Measurements from ENCODE around the gene EMILIN3.

The EMILIN3 gene

DNA sequence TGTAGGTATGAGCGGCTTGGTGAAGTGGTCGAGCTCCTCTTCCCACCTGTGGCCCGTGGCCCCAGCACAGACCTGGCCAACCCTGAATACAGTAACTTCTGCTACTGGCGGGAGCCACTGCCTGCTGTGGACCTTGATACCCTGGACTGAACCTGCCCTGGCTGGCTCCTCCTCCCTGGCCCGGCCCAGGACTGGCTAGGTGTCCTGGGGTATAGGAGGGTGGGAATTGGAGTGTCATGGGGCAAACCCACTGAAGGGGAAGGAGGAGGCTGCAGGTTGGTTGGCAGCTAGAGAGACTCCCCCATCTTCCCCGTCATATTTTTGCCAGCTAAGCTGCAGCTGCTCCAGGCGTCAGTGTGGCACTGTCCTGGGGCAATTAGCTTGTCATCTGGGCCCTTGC, 7.9 kb downstream of the EMILIN3 start:
- no peak overlapping the region for H3K4me2 ChIP-seq
- TF ChIP-seq, protein P1, sequence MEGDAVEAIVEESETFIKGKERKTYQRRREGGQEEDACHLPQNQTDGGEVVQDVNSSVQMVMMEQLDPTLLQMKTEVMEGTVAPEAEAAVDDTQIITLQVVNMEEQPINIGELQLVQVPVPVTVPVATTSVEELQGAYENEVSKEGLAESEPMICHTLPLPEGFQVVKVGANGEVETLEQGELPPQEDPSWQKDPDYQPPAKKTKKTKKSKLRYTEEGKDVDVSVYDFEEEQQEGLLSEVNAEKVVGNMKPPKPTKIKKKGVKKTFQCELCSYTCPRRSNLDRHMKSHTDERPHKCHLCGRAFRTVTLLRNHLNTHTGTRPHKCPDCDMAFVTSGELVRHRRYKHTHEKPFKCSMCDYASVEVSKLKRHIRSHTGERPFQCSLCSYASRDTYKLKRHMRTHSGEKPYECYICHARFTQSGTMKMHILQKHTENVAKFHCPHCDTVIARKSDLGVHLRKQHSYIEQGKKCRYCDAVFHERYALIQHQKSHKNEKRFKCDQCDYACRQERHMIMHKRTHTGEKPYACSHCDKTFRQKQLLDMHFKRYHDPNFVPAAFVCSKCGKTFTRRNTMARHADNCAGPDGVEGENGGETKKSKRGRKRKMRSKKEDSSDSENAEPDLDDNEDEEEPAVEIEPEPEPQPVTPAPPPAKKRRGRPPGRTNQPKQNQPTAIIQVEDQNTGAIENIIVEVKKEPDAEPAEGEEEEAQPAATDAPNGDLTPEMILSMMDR (conservative IDR thresholded peaks at IDR 0.05; ENCODE audit: low read depth, low read length) = no peak

DNA sequence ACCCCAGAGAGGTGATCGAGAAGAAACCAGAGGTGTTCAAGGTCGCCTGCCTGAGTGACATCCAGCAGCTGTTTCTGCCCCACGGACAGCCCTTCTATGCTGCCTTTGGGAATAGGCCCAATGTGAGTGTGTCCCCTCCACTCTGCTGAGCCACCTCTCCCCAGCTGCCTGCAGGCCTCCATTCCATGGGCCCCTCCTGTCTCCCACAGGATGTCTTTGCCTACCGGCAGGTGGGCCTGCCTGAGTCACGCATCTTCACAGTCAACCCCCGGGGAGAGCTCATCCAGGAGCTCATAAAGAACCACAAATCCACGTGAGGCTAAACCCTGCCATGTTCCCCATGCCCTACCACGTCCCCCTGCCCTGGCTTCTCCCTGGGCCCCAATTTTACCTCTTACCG, 8.4 kb downstream of the EMILIN3 start:
- Histone ChIP-seq H3K36me3 (ENCODE audit: insufficient read depth) (no peaks in the 10 kb centered on the region), H3K79me2 (ENCODE audit: insufficient read depth, low read depth) (no peaks in the 10 kb centered on the region), H3K4me3 (IDR thresholded peaks at IDR 0.05; ENCODE audit: insufficient read depth, low read depth, low read length) (no peak overlapping the region), H3K27me3 (ENCODE audit: insufficient read depth, low read depth) (no peaks in the 10 kb centered on the region), H3K4me2 (no peak overlapping the region), H3K4me1 (ENCODE audit: low read depth, poor library complexity, severe bottlenecking) (no peaks in the 10 kb centered on the region), H4K20me1 (ENCODE audit: insufficient read depth) (no peaks in the 10 kb centered on the region), H2AFZ (ENCODE audit: low read depth) (no peak overlapping the region), H3K27ac (no peak overlapping the region), H3K9ac (no peak overlapping the region)
- TF ChIP-seq, protein P1 (conservative IDR thresholded peaks at IDR 0.05; ENCODE audit: low read depth, low read length) = no peak

More for the DNA sequence above, 7.9 kb downstream of the EMILIN3 start:
- H3K79me2 ChIP-seq (ENCODE audit: insufficient read depth, low read depth) = no peaks in the 10 kb centered on the region
- no peaks in the 10 kb centered on the region for H3K27me3 ChIP-seq (ENCODE audit: insufficient read depth, low read depth)
- H3K27ac ChIP-seq = no peak overlapping the region
- no peak overlapping the region for H2AFZ ChIP-seq (ENCODE audit: low read depth)
- no peak overlapping the region for H3K9ac ChIP-seq
- H4K20me1 ChIP-seq (ENCODE audit: insufficient read depth) = no peaks in the 10 kb centered on the region
- no peaks in the 10 kb centered on the region for H3K36me3 ChIP-seq (ENCODE audit: insufficient read depth)
- H3K4me3 ChIP-seq (IDR thresholded peaks at IDR 0.05; ENCODE audit: insufficient read depth, low read depth, low read length) = no peak overlapping the region
- no peaks in the 10 kb centered on the region for H3K4me1 ChIP-seq (ENCODE audit: low read depth, poor library complexity, severe bottlenecking)

DNA sequence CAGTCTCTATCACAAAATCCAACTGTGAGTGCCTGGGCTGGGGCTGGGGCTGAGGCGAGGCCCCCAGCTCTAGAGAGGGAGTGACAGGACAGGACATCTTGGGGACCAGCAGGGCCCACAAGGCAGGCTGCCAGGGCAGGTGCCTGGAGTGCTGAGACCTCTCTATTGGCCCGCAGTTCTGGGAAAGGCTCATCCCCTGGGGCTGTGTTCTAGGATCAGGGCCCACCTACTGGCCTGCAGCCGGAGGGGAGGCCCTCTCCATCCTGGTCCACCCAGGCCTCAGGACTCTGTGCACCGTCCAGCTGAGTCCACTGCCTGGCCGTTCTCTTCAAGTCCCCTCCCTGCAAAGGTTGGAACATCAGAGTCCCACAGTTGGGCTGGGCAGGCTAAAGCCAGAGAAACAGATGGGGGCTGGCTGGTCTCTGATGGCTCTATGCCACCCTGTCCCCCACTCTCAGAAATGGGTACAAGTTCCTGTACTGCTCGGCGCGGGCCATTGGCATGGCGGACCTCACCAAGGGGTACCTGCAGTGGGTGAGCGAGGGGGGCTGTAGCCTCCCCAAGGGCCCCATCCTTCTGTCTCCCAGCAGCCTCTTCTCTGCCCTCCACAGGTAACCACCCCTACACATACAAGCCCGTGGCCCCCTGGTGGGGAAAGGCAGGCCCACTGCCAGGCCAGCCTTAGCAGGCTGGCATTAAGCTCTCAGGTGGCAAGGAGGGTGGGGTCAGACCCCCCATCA, 9.0 kb downstream of the EMILIN3 start:
- no peak overlapping the region for H3K4me3 ChIP-seq (IDR thresholded peaks at IDR 0.05; ENCODE audit: insufficient read depth, low read depth, low read length)
- no peak overlapping the region for H3K9ac ChIP-seq
- H2AFZ ChIP-seq (ENCODE audit: low read depth) = no peak overlapping the region
- no peaks in the 10 kb centered on the region for H3K79me2 ChIP-seq (ENCODE audit: insufficient read depth, low read depth)
- no peak overlapping the region for H3K4me2 ChIP-seq
- no peaks in the 10 kb centered on the region for H3K36me3 ChIP-seq (ENCODE audit: insufficient read depth)
- H3K27ac ChIP-seq = no peak overlapping the region
- TF ChIP-seq, protein P1 (conservative IDR thresholded peaks at IDR 0.05; ENCODE audit: low read depth, low read length) = no peak
- no peaks in the 10 kb centered on the region for H3K27me3 ChIP-seq (ENCODE audit: insufficient read depth, low read depth)
- no peaks in the 10 kb centered on the region for H3K4me1 ChIP-seq (ENCODE audit: low read depth, poor library complexity, severe bottlenecking)
- H4K20me1 ChIP-seq (ENCODE audit: insufficient read depth) = no peaks in the 10 kb centered on the region

DNA sequence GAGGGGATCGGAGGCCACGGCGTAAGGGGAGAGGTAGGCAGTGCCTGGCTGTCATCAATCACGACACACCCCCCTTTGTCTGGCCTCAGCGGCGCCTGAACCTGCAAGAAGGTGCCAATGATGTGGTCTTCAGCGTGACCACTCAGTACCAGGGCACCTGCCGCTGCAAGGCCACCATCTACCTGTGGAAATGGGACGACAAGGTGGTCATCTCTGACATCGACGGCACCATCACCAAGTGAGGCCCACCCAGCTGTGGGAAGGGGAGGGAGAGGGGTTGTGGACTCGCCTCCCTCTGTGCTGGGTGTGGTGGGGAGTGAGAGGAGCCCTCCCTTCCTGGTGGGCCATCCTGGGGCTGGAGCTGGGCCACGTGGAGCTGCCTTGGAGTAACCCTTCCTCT, 9.7 kb downstream of the EMILIN3 start:
- H3K27ac ChIP-seq = no peak overlapping the region
- H3K4me3 ChIP-seq (IDR thresholded peaks at IDR 0.05; ENCODE audit: insufficient read depth, low read depth, low read length) = no peak overlapping the region
- H3K36me3 ChIP-seq (ENCODE audit: insufficient read depth) = no peaks in the 10 kb centered on the region
- H2AFZ ChIP-seq (ENCODE audit: low read depth) = no peak overlapping the region
- no peaks in the 10 kb centered on the region for H3K27me3 ChIP-seq (ENCODE audit: insufficient read depth, low read depth)
- no peaks in the 10 kb centered on the region for H4K20me1 ChIP-seq (ENCODE audit: insufficient read depth)
- no peaks in the 10 kb centered on the region for H3K4me1 ChIP-seq (ENCODE audit: low read depth, poor library complexity, severe bottlenecking)
- TF ChIP-seq, protein P1 (conservative IDR thresholded peaks at IDR 0.05; ENCODE audit: low read depth, low read length) = no peak
- H3K4me2 ChIP-seq = no peak overlapping the region
- H3K9ac ChIP-seq = no peak overlapping the region
- H3K79me2 ChIP-seq (ENCODE audit: insufficient read depth, low read depth) = no peaks in the 10 kb centered on the region
